Measurements from ENCODE around the gene RECQL5.
"Not testable (repeated sequence)": the region's sequence is repeated elsewhere in the genome, so short reads cannot be mapped to it uniquely, and the experiment has no call there.

The RECQL5 gene

GRCh38 chr17:75645889-75646637, 20.9 kb downstream of the RECQL5 start:
- DNase-seq = no peak

GRCh38 chr17:75645501-75645888, 21.5 kb downstream of the RECQL5 start:
- no peak for DNase-seq

- DNase-seq = no peak
Measured at GRCh38 chr17:75643643-75644017, 23.3 kb downstream of the RECQL5 start.

- DNase-seq = no peak
Measured at GRCh38 chr17:75642784-75643642, 23.9 kb downstream of the RECQL5 start.

- DNase-seq = no peak
Measured at GRCh38 chr17:75642182-75642783, 24.7 kb downstream of the RECQL5 start.

- DNase-seq = no peak
Measured at GRCh38 chr17:75641343-75641742, 25.6 kb downstream of the RECQL5 start.

- DNase-seq = no peak
Measured at GRCh38 chr17:75640556-75641119, 26.3 kb downstream of the RECQL5 start.

- DNase-seq = no peak
Measured at GRCh38 chr17:75639771-75640555, 27.0 kb downstream of the RECQL5 start.

GRCh38 chr17:75639327-75639726, 27.6 kb downstream of the RECQL5 start:
- no peak for DNase-seq

GRCh38 chr17:75638893-75639292, 28.1 kb downstream of the RECQL5 start:
- DNase-seq = no peak

- not testable (repeated sequence) for DNase-seq
Measured at GRCh38 chr17:75638039-75638438, 28.9 kb downstream of the RECQL5 start.

GRCh38 chr17:75637551-75637950, 29.4 kb downstream of the RECQL5 start:
- no peak for DNase-seq

- DNase-seq = no peak
Measured at GRCh38 chr17:75637143-75637538, 29.8 kb downstream of the RECQL5 start.

GRCh38 chr17:75636381-75637142, 30.4 kb downstream of the RECQL5 start:
- no peak for DNase-seq

GRCh38 chr17:75635610-75636202, 31.2 kb downstream of the RECQL5 start:
- no peak for DNase-seq

GRCh38 chr17:75634754-75635609, 32.0 kb downstream of the RECQL5 start:
- DNase-seq = no peak

- DNase-seq = no peak
Measured at GRCh38 chr17:75634376-75634740, 32.6 kb downstream of the RECQL5 start.

- peak; percentile 92 for DNase-seq
Measured at GRCh38 chr17:75633486-75634375, 33.2 kb downstream of the RECQL5 start.

GRCh38 chr17:75632863-75633485, 34.0 kb downstream of the RECQL5 start, which contains the start of gene SMIM5:
Gene SMIM5 (plus strand): TSS chr17:75633434. CDS start chr17:75640202, 6,768 bp downstream.
- peak; percentile 91 for DNase-seq
